Choroid plexus epithelial cell (primary cell): ENCODE results near the gene RUBCN.

ENCODE experiments used
- DNase-seq: peaks from one replicate; pipeline ENCODE4 v3.0.0-alpha.2; 2010; ENCODE audit warnings: low read depth
- H3K4me3 ChIP-seq: 2 replicates; pipeline ENCODE4 v1.5.1; 2011; ENCODE audit warnings: low read depth, mild to moderate bottlenecking, control low read depth, low read length, moderate library complexity
- CTCF ChIP-seq: conservative IDR thresholded peaks from 2 replicates; pipeline ENCODE4 v1.5.1; 2011; ENCODE audit warnings: low read depth, mild to moderate bottlenecking, control low read depth, inconsistent platforms, low read length, moderate library complexity

RUBCN gene

GRCh38 chr3:197706658-197707057 is 30.0 kb downstream of the RUBCN start:
- TF ChIP-seq CTCF: no peak
- H3K4me3 ChIP-seq: no peak overlapping the region
- DNase-seq: no peak

- TF ChIP-seq CTCF: no peak
- H3K4me3 ChIP-seq: no peak overlapping the region
- no peak for DNase-seq
Measured at GRCh38 chr3:197701841-197702240, 34.9 kb downstream of the RUBCN start.

- no peak for DNase-seq
- TF ChIP-seq CTCF: no peak
- no peak overlapping the region for H3K4me3 ChIP-seq
Measured at GRCh38 chr3:197700095-197700494, 36.6 kb downstream of the RUBCN start.

GRCh38 chr3:197697355-197697754 is 39.3 kb downstream of the RUBCN start:
- no peak for TF ChIP-seq CTCF
- no peak for DNase-seq
- no peak overlapping the region for H3K4me3 ChIP-seq

- no peak overlapping the region for H3K4me3 ChIP-seq
- no peak for DNase-seq
- no peak for TF ChIP-seq CTCF
Measured at GRCh38 chr3:197694251-197694650, 42.5 kb downstream of the RUBCN start.

GRCh38 chr3:197692641-197693040 is 44.1 kb downstream of the RUBCN start:
- TF ChIP-seq CTCF: no peak
- peak; percentile 82 for DNase-seq
- H3K4me3 ChIP-seq: no peak overlapping the region

- TF ChIP-seq CTCF: no peak
- H3K4me3 ChIP-seq: no peak overlapping the region
- no peak for DNase-seq
Measured at GRCh38 chr3:197690754-197691153, 46.0 kb downstream of the RUBCN start.
